GM12864 (cell line): ENCODE results near the gene HAUS3.

ENCODE experiments used
- DNase-seq: peaks from one replicate; pipeline ENCODE4 v3.0.0-alpha.2; 2011; ENCODE audit warnings: low read depth
- H3K4me3 ChIP-seq: 2 replicates; pipeline ENCODE4 v1.5.1; 2011; ENCODE audit warnings: mild to moderate bottlenecking, low read depth, low read length, control low read depth
- CTCF ChIP-seq: IDR thresholded peaks from 2 replicates; pipeline ENCODE4 v1.5.1; 2011; ENCODE audit warnings: low read depth, mild to moderate bottlenecking, moderate library complexity, low read length, control low read depth, inconsistent platforms; ENCODE audit errors: missing control alignments

Gene HAUS3

GRCh38 chr4:2241410-2242353 is at the start of gene HAUS3, which contains the start of gene POLN:
Gene HAUS3, minus strand, starts transcription at chr4:2242121. Its CDS starts 1,175 bp downstream, at chr4:2240946.
Gene POLN, minus strand, starts transcription at chr4:2242121. Its CDS starts 12,890 bp downstream, at chr4:2229231.
- TF ChIP-seq CTCF, result no peak
- DNase-seq, result peak; percentile 90
- peak within 1 kb of the TSS; percentile 74 for H3K4me3 ChIP-seq

GRCh38 chr4:2290974-2291704 is 49.2 kb upstream of the HAUS3 start:
- no peak overlapping the region for H3K4me3 ChIP-seq
- DNase-seq, result peak; percentile 5
- no peak for TF ChIP-seq CTCF

DNA sequence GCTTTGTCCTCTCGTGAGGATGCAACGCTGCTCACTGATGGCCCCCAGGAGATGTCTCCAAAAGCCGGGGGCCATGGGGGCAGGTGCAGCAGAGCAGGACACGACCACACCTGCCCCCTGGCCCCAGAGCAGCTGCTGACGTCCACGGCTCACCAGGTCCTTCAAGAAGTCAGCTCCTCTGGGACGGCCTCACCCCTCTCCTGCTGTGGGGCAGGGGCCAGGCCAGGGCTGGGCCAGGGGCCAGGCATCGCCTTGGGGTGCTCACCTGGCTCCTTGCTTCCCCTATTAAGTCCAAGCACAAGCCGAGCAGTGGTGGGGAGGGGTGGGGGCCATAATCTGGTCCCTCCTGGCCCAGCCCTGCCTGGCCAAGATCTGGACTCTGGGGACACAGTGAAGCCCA is 48.6 kb upstream of the HAUS3 start:
- no peak overlapping the region for H3K4me3 ChIP-seq
- TF ChIP-seq CTCF, result no peak
- no peak for DNase-seq

DNA sequence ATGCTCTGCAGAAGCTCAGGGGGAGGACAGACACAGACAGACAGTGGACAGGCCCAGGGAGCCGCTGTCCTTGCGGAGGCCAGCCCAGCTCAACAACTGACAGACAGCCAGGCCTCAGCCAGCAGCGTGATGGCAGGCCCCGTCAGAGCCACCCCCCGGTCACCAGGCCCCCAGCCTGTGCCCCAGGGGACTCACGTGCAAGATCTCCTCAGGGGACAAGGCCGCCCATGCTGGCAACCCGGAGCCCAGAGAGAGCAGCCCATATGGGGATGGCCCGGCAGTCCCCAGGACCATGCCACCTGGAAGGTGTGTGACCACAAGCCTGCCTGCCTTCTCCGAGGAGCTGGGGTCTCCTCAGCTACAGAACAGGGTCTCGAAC is 48.0 kb upstream of the HAUS3 start:
- TF ChIP-seq CTCF, result no peak
- no peak for DNase-seq
- no peak overlapping the region for H3K4me3 ChIP-seq

DNA sequence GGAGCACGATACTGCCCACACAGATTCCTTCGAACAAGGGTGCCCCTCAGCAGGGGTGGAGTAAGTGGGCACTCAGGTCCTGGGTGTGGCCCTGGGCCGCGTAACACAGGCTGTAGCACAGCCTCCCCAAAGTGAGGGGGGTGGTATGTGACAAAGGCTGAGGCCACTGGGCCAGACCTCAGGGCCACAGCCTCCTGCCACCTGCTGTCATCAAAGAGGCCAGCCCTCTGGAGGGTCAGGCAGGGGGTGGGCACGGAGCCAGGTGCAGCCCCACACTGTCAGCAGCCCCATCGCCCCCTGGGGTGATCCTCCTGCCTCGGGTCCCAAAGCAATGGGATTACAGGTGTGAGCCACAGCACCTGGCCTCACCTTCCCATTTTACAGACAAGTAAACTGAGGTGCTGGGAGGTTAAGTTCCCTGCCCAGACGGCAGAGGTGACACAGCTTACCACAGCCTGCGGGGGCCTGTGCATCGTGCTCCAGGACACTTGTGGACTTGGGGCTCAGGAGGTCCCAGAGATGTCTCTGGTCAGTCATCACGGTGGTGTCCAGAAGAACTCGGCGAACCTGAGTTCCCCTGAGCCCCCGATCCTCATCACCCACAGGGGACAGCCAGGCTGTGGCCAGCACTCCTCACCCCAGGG is 47.5 kb upstream of the HAUS3 start:
- no peak for TF ChIP-seq CTCF
- no peak for DNase-seq
- H3K4me3 ChIP-seq, result no peak overlapping the region

GRCh38 chr4:2288051-2288541 is 46.2 kb upstream of the HAUS3 start:
- no peak overlapping the region for H3K4me3 ChIP-seq
- no peak for TF ChIP-seq CTCF
- no peak for DNase-seq
